Measurements from ENCODE around the gene RRAGD. TPM values are rescaled to one million over a fixed set of nuclear protein-coding genes. Genes with fewer than 3 reads are reported as not detected.

Gene RRAGD
- polyA plus RNA-seq, 3 donors: 5.0 to 7.9 (median 7.4) TPM

DNA sequence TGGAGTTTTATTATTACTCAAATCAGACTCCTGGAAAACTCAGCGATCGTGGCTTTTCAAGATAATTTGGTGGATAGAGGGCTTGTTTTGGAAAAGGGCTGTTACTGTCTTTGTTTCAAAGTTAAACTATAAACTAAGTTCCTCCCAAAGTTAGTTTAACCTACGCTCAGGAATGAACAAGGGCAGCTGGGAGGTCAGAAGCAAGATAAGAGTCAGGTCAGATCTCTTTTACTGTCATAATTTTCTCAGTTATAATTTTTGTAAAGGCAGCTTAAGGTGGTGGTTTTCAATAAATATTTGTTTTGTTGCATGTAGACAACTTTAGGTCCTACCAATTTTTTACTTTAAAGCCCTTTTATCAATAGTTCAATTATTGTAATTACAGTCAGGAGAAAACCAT is 87.8 kb downstream of the RRAGD start:
- H3K9me3 ChIP-seq (replicated peaks in 1 of 2; ENCODE audit: control insufficient read depth in 1 of 2, insufficient read depth in 1 of 2, low read length in 2 of 2): no peaks in the 10 kb centered on the region
- H3K9ac ChIP-seq (ENCODE audit: insufficient read depth, low read length, poor library complexity, severe bottlenecking): no peak overlapping the region
- Mint-ChIP-seq H3K36me3 (peaks cover 39 to 40% of the 10 kb centered on the region in 2 donors), H3K4me3 (no peak overlapping the region), H3K27me3 (ENCODE audit: low read depth in 3 of 3) (no peaks in the 10 kb centered on the region), H3K9me3 (peaks cover 0 to 1% (median 0%) of the 10 kb centered on the region in 7 donors), H3K27ac (peak overlapping the region in 4 of 7 donors; percentile 19 to 86 (median 48)), H3K4me1 (peaks cover 44% of the 10 kb centered on the region)
- H3K4me2 ChIP-seq (replicated peaks; ENCODE audit: extremely low read depth, low read length, poor library complexity, severe bottlenecking): peak overlapping the region; percentile 31
- H3K4me1 ChIP-seq (ENCODE audit: control insufficient read depth in 1 of 2, insufficient read depth in 2 of 2, low read length in 2 of 2): peaks cover 38 to 42% of the 10 kb centered on the region in 2 donors
- DNase-seq: no peak
- peaks cover 47% of the 10 kb centered on the region for H4K20me1 ChIP-seq (ENCODE audit: insufficient read depth, low read length)
- no peak overlapping the region for H2AFZ ChIP-seq (ENCODE audit: insufficient read depth, low read depth, low read length, poor library complexity, severe bottlenecking)
- WGBS (ENCODE audit: insufficient coverage): no CpG with 5 or more reads among the region's 3 CpGs
- intact Hi-C loops (cut with micrococcal nuclease): no loop called here
- H3K27ac ChIP-seq (ENCODE audit: low read depth in 1 of 2, low read length in 2 of 2): peak overlapping the region in 1 of 2 donors; percentile 48
- peaks cover 33 to 37% of the 10 kb centered on the region in 2 donors for H3K36me3 ChIP-seq (replicated peaks in 1 of 2; ENCODE audit: control insufficient read depth in 1 of 2, insufficient read depth in 2 of 2, low read length in 2 of 2)
- H3K79me2 ChIP-seq (ENCODE audit: insufficient read depth, low read length): peaks cover 3% of the 10 kb centered on the region
- H3K27me3 ChIP-seq (ENCODE audit: control insufficient read depth in 2 of 2, insufficient read depth in 2 of 2, low read length in 2 of 2): no peaks in the 10 kb centered on the region
- H3K4me3 ChIP-seq (replicated peaks in 1 of 3; ENCODE audit: low read depth in 2 of 3, low read length in 3 of 3): peak overlapping the region in 1 of 3 experiments; percentile 29
- TF ChIP-seq CTCF (IDR thresholded peaks at IDR 0.05): no peak

DNA sequence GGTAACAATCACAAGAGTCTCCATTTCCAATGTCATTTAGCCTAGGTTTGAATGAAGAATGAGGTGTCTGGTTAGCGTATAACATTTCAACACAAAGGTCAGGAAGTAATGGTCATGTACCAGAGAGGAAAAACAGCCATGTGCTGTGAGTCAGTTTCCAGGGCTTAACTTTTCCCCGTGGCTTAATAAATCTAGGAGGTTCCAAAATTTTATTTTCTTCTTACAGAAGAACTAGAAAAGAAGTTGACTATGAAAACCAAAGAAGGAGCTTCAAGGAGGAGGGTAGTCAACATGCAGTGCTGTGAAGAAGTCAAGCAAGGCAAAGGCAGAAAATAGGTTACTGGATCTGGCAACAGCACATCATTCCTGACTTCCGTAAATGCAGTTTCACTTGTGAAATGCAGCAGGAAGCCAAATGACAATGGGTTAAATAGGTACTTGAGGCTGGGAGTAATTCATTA is 88.5 kb downstream of the RRAGD start:
- Mint-ChIP-seq H3K4me1 (peaks cover 45% of the 10 kb centered on the region), H3K36me3 (peaks cover 32 to 34% of the 10 kb centered on the region in 2 donors), H3K4me3 (no peak overlapping the region), H3K27ac (peak overlapping the region; percentile 9 to 88 (median 71)), H3K27me3 (ENCODE audit: low read depth in 3 of 3) (no peaks in the 10 kb centered on the region), H3K9me3 (peaks cover 0 to 1% (median 0%) of the 10 kb centered on the region in 7 donors)
- H2AFZ ChIP-seq (ENCODE audit: insufficient read depth, low read depth, low read length, poor library complexity, severe bottlenecking): no peak overlapping the region
- H4K20me1 ChIP-seq (ENCODE audit: insufficient read depth, low read length): peaks cover 41% of the 10 kb centered on the region
- TF ChIP-seq CTCF (IDR thresholded peaks at IDR 0.05): no peak
- peak overlapping the region in 1 of 3 experiments; percentile 29 for H3K4me3 ChIP-seq (replicated peaks in 1 of 3; ENCODE audit: low read depth in 2 of 3, low read length in 3 of 3)
- peaks cover 26 to 29% of the 10 kb centered on the region in 2 donors for H3K36me3 ChIP-seq (replicated peaks in 1 of 2; ENCODE audit: control insufficient read depth in 1 of 2, insufficient read depth in 2 of 2, low read length in 2 of 2)
- peak overlapping the region; percentile 31 for H3K4me2 ChIP-seq (replicated peaks; ENCODE audit: extremely low read depth, low read length, poor library complexity, severe bottlenecking)
- peak; percentile 46 to 82 (median 63) for DNase-seq
- no peaks in the 10 kb centered on the region for H3K27me3 ChIP-seq (ENCODE audit: control insufficient read depth in 2 of 2, insufficient read depth in 2 of 2, low read length in 2 of 2)
- H3K79me2 ChIP-seq (ENCODE audit: insufficient read depth, low read length): peaks cover 7% of the 10 kb centered on the region
- 20% methylated on average over 1 of the region's 3 CpGs for WGBS (ENCODE audit: insufficient coverage)
- no peak overlapping the region for H3K9ac ChIP-seq (ENCODE audit: insufficient read depth, low read length, poor library complexity, severe bottlenecking)
- no peaks in the 10 kb centered on the region for H3K9me3 ChIP-seq (replicated peaks in 1 of 2; ENCODE audit: control insufficient read depth in 1 of 2, insufficient read depth in 1 of 2, low read length in 2 of 2)
- intact Hi-C loops (cut with micrococcal nuclease): no loop called here
- H3K27ac ChIP-seq (ENCODE audit: low read depth in 1 of 2, low read length in 2 of 2): peak overlapping the region in 1 of 2 donors; percentile 48
- H3K4me1 ChIP-seq (ENCODE audit: control insufficient read depth in 1 of 2, insufficient read depth in 2 of 2, low read length in 2 of 2): peaks cover 38 to 42% of the 10 kb centered on the region in 2 donors

All from CD14-positive monocyte (primary cell).